ENCODE results near the gene CPLX4. TPM values are rescaled to one million over a fixed set of nuclear protein-coding genes. Genes with fewer than 3 reads are reported as not detected.

Gene CPLX4
- total RNA-seq, 1 donor from 2014 or later: not detected

- Mint-ChIP-seq H3K9me3 (ENCODE audit: low read depth) (peaks cover 4% of the 10 kb centered on the region), H3K4me1 (ENCODE audit: low read depth) (no peaks in the 10 kb centered on the region), H3K4me3 (ENCODE audit: unreplicated experiment) (no peak overlapping the region), H3K27ac (ENCODE audit: unreplicated experiment) (no peak overlapping the region), H3K36me3 (ENCODE audit: low read depth) (no peaks in the 10 kb centered on the region), H3K27me3 (ENCODE audit: low read depth) (peaks cover 71% of the 10 kb centered on the region)
- TF ChIP-seq, protein P1, sequence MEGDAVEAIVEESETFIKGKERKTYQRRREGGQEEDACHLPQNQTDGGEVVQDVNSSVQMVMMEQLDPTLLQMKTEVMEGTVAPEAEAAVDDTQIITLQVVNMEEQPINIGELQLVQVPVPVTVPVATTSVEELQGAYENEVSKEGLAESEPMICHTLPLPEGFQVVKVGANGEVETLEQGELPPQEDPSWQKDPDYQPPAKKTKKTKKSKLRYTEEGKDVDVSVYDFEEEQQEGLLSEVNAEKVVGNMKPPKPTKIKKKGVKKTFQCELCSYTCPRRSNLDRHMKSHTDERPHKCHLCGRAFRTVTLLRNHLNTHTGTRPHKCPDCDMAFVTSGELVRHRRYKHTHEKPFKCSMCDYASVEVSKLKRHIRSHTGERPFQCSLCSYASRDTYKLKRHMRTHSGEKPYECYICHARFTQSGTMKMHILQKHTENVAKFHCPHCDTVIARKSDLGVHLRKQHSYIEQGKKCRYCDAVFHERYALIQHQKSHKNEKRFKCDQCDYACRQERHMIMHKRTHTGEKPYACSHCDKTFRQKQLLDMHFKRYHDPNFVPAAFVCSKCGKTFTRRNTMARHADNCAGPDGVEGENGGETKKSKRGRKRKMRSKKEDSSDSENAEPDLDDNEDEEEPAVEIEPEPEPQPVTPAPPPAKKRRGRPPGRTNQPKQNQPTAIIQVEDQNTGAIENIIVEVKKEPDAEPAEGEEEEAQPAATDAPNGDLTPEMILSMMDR (IDR thresholded peaks at IDR 0.05): no peak
- no peak for DNase-seq (ENCODE audit: low spot score)
Measured at GRCh38 chr18:59286341-59286740, 32.1 kb downstream of the CPLX4 start.

DNA sequence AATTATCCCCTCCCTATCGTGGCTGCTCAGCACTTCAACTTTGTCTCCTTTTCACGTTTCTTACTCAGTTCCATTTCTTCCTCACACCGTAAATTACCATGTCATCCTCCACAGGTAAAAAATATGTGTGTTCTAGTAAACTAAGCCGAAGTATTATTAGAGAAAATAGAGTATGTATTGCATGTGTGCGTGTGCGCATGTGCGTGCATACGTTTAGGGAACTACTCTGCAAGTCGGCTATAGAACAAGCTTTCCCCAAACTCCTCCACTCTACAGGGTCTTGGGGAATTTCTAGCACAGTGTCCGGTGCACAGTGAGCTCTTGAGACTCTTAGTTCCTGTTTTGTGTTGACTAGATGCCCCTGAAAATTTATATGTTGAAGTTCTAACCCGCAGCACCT is 36.1 kb downstream of the CPLX4 start:
- Mint-ChIP-seq H3K27me3 (ENCODE audit: low read depth) (peaks cover 85% of the 10 kb centered on the region), H3K4me3 (ENCODE audit: unreplicated experiment) (no peak overlapping the region), H3K4me1 (ENCODE audit: low read depth) (no peaks in the 10 kb centered on the region), H3K36me3 (ENCODE audit: low read depth) (no peaks in the 10 kb centered on the region), H3K27ac (ENCODE audit: unreplicated experiment) (no peak overlapping the region), H3K9me3 (ENCODE audit: low read depth) (no peaks in the 10 kb centered on the region)
- TF ChIP-seq, protein P1 (IDR thresholded peaks at IDR 0.05): no peak
- no peak for DNase-seq (ENCODE audit: low spot score)

DNA sequence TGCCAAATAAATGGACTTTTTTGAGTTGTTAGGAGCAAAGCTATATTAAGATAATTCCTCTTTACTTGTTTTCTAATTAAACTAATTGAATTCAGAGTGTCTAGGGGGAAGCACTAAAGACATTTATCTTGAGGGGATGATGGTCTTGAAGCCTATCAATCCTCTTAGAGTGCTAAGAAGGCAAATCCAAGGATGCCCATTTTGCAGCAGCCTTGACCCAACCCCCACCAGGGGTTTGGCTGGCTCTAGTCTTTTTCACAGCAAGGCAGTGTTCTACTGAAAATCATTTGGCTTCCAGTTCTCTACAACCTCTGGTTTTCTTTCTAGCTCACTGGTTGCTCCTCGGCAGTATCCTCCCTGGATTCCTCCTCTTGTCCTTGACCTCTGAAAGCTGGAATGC is 38.7 kb downstream of the CPLX4 start:
- Mint-ChIP-seq H3K27me3 (ENCODE audit: low read depth) (peaks cover 87% of the 10 kb centered on the region), H3K9me3 (ENCODE audit: low read depth) (no peaks in the 10 kb centered on the region), H3K4me1 (ENCODE audit: low read depth) (no peaks in the 10 kb centered on the region), H3K27ac (ENCODE audit: unreplicated experiment) (no peak overlapping the region), H3K36me3 (ENCODE audit: low read depth) (no peaks in the 10 kb centered on the region), H3K4me3 (ENCODE audit: unreplicated experiment) (no peak overlapping the region)
- DNase-seq (ENCODE audit: low spot score): no peak
- TF ChIP-seq, protein P1 (IDR thresholded peaks at IDR 0.05): no peak

- Mint-ChIP-seq H3K27me3 (ENCODE audit: low read depth) (peaks cover 87% of the 10 kb centered on the region), H3K4me1 (ENCODE audit: low read depth) (no peaks in the 10 kb centered on the region), H3K27ac (ENCODE audit: unreplicated experiment) (no peak overlapping the region), H3K36me3 (ENCODE audit: low read depth) (no peaks in the 10 kb centered on the region), H3K9me3 (ENCODE audit: low read depth) (no peaks in the 10 kb centered on the region), H3K4me3 (ENCODE audit: unreplicated experiment) (no peak overlapping the region)
- DNase-seq (ENCODE audit: low spot score): no peak
- TF ChIP-seq, protein P1 (IDR thresholded peaks at IDR 0.05): no peak
Measured at GRCh38 chr18:59279193-59279592, 39.3 kb downstream of the CPLX4 start.

GRCh38 chr18:59278793-59279192 is 39.7 kb downstream of the CPLX4 start:
- Mint-ChIP-seq H3K27ac (ENCODE audit: unreplicated experiment) (no peak overlapping the region), H3K36me3 (ENCODE audit: low read depth) (no peaks in the 10 kb centered on the region), H3K4me1 (ENCODE audit: low read depth) (peaks cover 2% of the 10 kb centered on the region), H3K27me3 (ENCODE audit: low read depth) (peaks cover 88% of the 10 kb centered on the region), H3K4me3 (ENCODE audit: unreplicated experiment) (no peak overlapping the region), H3K9me3 (ENCODE audit: low read depth) (no peaks in the 10 kb centered on the region)
- TF ChIP-seq, protein P1 (IDR thresholded peaks at IDR 0.05): no peak
- no peak for DNase-seq (ENCODE audit: low spot score)
